Measurements from ENCODE around the gene CACNA1C.

CACNA1C gene

DNA sequence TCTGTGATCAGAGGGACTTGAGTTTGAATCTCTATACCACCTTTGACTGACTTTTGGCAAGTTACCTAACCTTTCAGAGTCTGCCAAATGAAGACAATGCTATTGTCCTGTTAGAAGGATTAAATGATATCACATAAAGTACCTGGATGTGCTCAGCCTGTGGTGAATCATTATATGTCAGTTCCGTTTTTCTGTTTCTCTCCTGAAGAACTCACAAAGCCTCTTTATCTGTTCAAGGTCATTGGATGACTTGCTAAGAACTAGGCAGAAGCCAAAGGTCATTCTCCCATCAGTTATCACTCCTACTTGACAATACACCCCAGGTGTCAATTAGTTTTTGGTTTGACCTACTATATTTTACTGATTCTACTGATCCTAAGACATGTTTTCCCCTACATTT is 174.6 kb downstream of the CACNA1C start:
- Histone ChIP-seq H3K9me3 (ENCODE audit: low read length) (no peaks in the 10 kb centered on the region), H3K27me3 (ENCODE audit: insufficient read depth, low read length) (peaks cover 3% of the 10 kb centered on the region), H3K4me1 (ENCODE audit: insufficient read depth, low read length) (no peaks in the 10 kb centered on the region), H3K36me3 (ENCODE audit: insufficient read depth, low read length) (no peaks in the 10 kb centered on the region), H2AFZ (ENCODE audit: low read depth, low read length) (no peak overlapping the region), H3K4me3 (ENCODE audit: low read length) (no peak overlapping the region)

DNA sequence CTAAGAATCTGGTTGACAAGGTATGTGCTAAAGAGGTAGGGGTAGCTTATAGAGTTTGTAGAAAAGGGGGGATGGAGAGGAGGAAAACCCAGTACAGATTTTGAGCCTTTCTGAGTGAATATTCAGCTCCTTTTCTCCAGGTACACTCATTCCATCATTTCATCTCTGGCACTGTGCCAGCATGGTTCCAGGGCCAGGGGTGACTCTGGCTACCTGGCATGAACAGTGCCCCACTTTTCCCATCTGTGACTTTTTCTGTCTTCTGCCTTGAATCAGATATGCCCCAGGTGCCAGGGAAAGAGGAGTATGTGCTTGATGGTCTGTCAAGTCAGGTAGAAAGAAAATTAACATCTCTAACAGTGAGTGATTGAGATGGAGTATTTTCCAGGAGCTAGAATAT is 175.7 kb downstream of the CACNA1C start:
- H3K4me3 ChIP-seq (ENCODE audit: low read length) = no peak overlapping the region
- no peaks in the 10 kb centered on the region for H3K36me3 ChIP-seq (ENCODE audit: insufficient read depth, low read length)
- H2AFZ ChIP-seq (ENCODE audit: low read depth, low read length) = no peak overlapping the region
- peaks cover 3% of the 10 kb centered on the region for H3K27me3 ChIP-seq (ENCODE audit: insufficient read depth, low read length)
- no peaks in the 10 kb centered on the region for H3K4me1 ChIP-seq (ENCODE audit: insufficient read depth, low read length)
- H3K9me3 ChIP-seq (ENCODE audit: low read length) = no peaks in the 10 kb centered on the region

DNA sequence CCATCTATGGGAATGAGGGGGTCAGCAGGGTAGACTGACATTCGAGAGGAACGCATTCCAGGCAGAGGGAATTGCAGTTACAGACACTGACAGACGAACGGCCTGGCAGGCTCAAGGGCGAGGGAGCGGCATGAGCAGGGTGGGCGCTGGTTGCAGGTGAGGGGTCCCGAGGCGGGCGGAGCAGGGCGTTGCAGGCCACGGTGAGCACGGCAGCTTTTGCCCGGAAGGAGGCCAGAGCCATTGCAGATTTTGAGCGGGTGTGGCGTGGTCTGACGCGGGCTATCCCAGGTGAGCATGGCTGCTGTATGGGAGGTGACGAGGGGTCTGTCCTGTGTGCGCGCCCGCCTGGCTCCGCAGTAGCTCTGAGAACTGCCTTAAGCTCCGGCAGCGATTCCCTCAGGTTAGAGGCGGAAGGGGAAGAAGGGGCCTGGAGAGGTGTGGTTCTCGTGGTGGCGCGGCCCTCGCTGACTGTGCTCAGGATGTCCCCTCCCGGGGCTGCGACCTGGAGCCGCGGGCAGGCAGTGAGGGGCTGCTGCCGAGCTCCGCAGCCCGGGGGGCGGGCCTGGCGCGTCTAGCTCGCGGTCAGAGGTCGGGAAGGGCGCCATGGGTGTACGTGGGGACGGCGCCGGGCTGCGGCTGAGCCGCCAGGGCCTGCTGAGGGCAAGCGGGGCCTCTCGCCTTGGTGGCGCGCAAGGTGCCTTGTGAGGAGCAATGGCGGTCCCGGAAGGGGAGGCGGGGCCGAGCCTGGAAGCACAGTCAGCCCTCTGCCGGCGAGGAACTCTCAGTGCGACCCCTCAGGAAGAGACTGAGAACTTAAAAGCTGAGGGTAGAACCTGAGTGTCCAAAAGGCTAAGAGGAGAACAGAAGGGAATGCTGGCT is 177.1 kb downstream of the CACNA1C start:
- H3K36me3 ChIP-seq (ENCODE audit: insufficient read depth, low read length) = no peaks in the 10 kb centered on the region
- H3K4me3 ChIP-seq (ENCODE audit: low read length) = no peak overlapping the region
- H3K27me3 ChIP-seq (ENCODE audit: insufficient read depth, low read length) = peaks cover 3% of the 10 kb centered on the region
- peaks cover 3% of the 10 kb centered on the region for H3K4me1 ChIP-seq (ENCODE audit: insufficient read depth, low read length)
- H2AFZ ChIP-seq (ENCODE audit: low read depth, low read length) = no peak overlapping the region
- no peaks in the 10 kb centered on the region for H3K9me3 ChIP-seq (ENCODE audit: low read length)

DNA sequence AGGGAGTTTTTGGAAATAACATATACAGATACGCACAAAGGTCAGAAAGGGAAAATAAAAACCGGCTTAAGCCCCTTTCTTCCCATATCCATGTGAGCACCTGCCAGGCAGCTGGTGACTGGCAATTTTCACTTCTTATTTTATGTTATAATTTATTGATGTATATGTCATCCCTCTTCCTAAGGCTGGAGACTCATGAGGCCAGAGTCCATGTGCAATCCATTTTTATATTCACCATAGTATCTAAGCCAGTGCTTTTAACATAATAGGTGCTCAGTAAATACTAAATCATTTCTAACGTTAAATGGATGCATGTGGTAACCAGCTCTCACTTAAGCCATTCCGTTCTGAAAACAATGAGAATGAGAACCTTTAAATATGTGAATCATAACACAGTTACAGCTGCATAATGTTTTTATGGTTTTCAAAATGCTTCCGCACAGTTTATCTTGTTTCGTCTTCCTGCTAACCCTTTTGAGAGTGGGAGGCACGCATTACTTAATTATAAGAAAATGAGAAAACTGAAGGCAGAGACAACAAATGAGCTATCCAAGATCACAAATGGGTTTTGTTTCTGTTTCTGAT is 178.3 kb downstream of the CACNA1C start:
- H3K9me3 ChIP-seq (ENCODE audit: low read length) = no peaks in the 10 kb centered on the region
- H2AFZ ChIP-seq (ENCODE audit: low read depth, low read length) = no peak overlapping the region
- peaks cover 5% of the 10 kb centered on the region for H3K4me1 ChIP-seq (ENCODE audit: insufficient read depth, low read length)
- H3K4me3 ChIP-seq (ENCODE audit: low read length) = no peak overlapping the region
- H3K36me3 ChIP-seq (ENCODE audit: insufficient read depth, low read length) = no peaks in the 10 kb centered on the region
- peaks cover 3% of the 10 kb centered on the region for H3K27me3 ChIP-seq (ENCODE audit: insufficient read depth, low read length)

- Histone ChIP-seq H3K4me3 (ENCODE audit: low read length) (no peak overlapping the region), H3K4me1 (ENCODE audit: insufficient read depth, low read length) (peaks cover 5% of the 10 kb centered on the region), H3K27me3 (ENCODE audit: insufficient read depth, low read length) (peaks cover 3% of the 10 kb centered on the region), H3K9me3 (ENCODE audit: low read length) (no peaks in the 10 kb centered on the region), H3K36me3 (ENCODE audit: insufficient read depth, low read length) (no peaks in the 10 kb centered on the region), H2AFZ (ENCODE audit: low read depth, low read length) (no peak overlapping the region)
These were observed 179.2 kb downstream of the CACNA1C start for GRCh38 chr12:2231956-2232355.

DNA sequence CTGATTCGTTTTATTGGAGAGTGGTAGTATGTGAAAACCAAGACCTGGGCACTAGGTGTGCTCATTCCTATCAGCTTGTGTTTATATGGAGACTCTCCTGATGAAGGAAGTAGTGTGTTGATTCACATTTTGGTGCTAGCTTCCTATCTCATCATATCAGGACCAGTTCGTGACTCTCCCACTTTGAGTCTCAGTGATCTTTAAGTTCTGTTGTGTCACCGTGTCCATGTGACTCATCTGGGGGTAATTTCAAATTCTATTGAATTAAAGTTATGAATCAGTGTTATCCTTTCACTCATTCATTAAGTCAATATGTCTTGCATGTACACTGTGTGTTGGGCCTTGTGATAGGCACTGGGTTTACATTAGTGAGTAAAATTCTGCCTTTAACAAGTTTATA is 180.2 kb downstream of the CACNA1C start:
- peaks cover 5% of the 10 kb centered on the region for H3K4me1 ChIP-seq (ENCODE audit: insufficient read depth, low read length)
- H3K36me3 ChIP-seq (ENCODE audit: insufficient read depth, low read length) = no peaks in the 10 kb centered on the region
- H3K9me3 ChIP-seq (ENCODE audit: low read length) = no peaks in the 10 kb centered on the region
- peaks cover 3% of the 10 kb centered on the region for H3K27me3 ChIP-seq (ENCODE audit: insufficient read depth, low read length)
- no peak overlapping the region for H2AFZ ChIP-seq (ENCODE audit: low read depth, low read length)
- H3K4me3 ChIP-seq (ENCODE audit: low read length) = no peak overlapping the region

DNA sequence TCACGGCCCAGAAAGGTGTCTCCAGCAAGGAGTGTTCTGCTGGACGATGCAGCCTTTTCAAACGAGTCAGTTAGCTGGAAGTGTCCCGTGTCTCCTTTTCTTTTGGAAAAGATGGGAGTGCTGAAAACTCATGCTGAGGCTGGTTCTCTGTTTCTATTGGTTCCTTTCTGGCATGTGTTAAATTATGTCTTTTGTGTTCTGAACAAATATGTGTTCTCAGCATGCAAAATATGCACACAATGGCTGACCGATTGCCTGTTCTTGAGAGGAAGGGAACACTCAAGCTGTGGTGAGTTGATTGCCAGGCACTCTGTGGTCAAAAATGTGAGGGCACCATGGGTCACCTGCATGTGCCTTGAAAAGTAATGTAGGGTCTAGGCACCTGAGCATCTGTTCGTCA is 181.3 kb downstream of the CACNA1C start:
- no peak overlapping the region for H2AFZ ChIP-seq (ENCODE audit: low read depth, low read length)
- peaks cover 4% of the 10 kb centered on the region for H3K27me3 ChIP-seq (ENCODE audit: insufficient read depth, low read length)
- no peaks in the 10 kb centered on the region for H3K36me3 ChIP-seq (ENCODE audit: insufficient read depth, low read length)
- H3K4me1 ChIP-seq (ENCODE audit: insufficient read depth, low read length) = peaks cover 5% of the 10 kb centered on the region
- no peak overlapping the region for H3K4me3 ChIP-seq (ENCODE audit: low read length)
- no peaks in the 10 kb centered on the region for H3K9me3 ChIP-seq (ENCODE audit: low read length)

DNA sequence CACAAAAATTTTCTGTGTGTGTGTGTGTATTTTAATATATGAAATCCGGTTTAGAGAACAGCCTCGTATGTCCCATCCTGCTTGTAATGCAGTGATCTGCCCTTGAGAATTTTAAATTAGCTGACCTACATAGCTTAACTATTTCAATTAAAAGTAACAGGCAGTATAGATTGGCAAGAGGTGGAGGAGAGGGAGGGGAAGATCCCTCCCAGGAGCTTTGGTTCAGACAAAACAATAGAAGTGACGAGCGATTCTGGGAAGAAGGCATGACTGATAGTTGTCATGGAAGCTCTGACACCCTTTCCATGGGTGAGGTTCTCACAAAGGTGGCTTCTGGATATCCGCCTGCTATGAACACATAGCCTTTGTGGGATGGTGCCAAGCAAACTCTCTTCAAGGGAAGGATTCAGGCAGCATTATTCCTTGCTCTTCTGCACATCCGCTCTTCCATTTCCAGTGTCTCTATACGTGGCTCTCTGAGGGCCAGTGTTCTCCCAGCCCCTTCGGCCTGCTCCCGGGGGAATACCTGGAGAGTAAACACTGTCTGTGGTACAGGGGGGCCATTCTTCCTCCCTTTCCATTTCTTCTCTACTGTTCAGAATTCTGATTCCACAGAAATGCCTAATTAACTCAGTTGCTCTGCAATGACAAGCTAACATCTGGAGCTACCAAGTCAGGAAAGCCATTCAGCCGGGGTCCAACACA is 182.0 kb downstream of the CACNA1C start:
- Histone ChIP-seq H3K4me3 (ENCODE audit: low read length) (no peak overlapping the region), H3K27me3 (ENCODE audit: insufficient read depth, low read length) (peaks cover 4% of the 10 kb centered on the region), H3K36me3 (ENCODE audit: insufficient read depth, low read length) (no peaks in the 10 kb centered on the region), H3K4me1 (ENCODE audit: insufficient read depth, low read length) (peaks cover 5% of the 10 kb centered on the region), H3K9me3 (ENCODE audit: low read length) (no peaks in the 10 kb centered on the region), H2AFZ (ENCODE audit: low read depth, low read length) (no peak overlapping the region)

GRCh38 chr12:2236506-2237294 is 183.9 kb downstream of the CACNA1C start:
- Histone ChIP-seq H3K36me3 (ENCODE audit: insufficient read depth, low read length) (no peaks in the 10 kb centered on the region), H3K4me3 (ENCODE audit: low read length) (no peak overlapping the region), H3K4me1 (ENCODE audit: insufficient read depth, low read length) (peaks cover 5% of the 10 kb centered on the region), H3K27me3 (ENCODE audit: insufficient read depth, low read length) (peaks cover 4% of the 10 kb centered on the region), H3K9me3 (ENCODE audit: low read length) (no peaks in the 10 kb centered on the region), H2AFZ (ENCODE audit: low read depth, low read length) (no peak overlapping the region)

DNA sequence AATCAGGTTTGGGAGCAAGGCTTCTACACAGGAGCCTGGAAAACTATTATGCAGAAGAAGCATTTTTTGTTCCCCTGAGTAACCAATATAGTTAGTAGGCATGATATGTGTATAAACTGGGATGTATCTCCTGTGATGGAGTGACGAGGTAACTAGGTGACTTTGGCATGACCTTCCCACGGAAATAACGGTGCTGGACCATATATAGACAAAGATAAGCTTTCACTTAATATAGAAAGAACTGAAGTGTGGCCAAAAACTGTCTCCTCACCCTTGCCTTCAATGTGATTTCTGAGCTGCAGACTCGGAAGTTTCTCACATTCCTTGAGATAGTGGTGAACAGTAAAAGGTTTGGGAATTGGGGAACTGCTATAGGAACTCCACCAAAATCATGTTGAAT is 185.3 kb downstream of the CACNA1C start:
- Histone ChIP-seq H3K36me3 (ENCODE audit: insufficient read depth, low read length) (no peaks in the 10 kb centered on the region), H3K4me1 (ENCODE audit: insufficient read depth, low read length) (peaks cover 5% of the 10 kb centered on the region), H3K27me3 (ENCODE audit: insufficient read depth, low read length) (peaks cover 4% of the 10 kb centered on the region)

GRCh38 chr12:2239381-2239871 is 186.6 kb downstream of the CACNA1C start:
- Histone ChIP-seq H3K36me3 (ENCODE audit: insufficient read depth, low read length) (no peaks in the 10 kb centered on the region), H2AFZ (ENCODE audit: low read depth, low read length) (no peak overlapping the region), H3K27me3 (ENCODE audit: insufficient read depth, low read length) (peaks cover 4% of the 10 kb centered on the region), H3K4me3 (ENCODE audit: low read length) (no peak overlapping the region), H3K4me1 (ENCODE audit: insufficient read depth, low read length) (peaks cover 11% of the 10 kb centered on the region), H3K9me3 (ENCODE audit: low read length) (no peaks in the 10 kb centered on the region)

More for the DNA sequence above, 185.3 kb downstream of the CACNA1C start:
- H2AFZ ChIP-seq (ENCODE audit: low read depth, low read length) = no peak overlapping the region
- H3K9me3 ChIP-seq (ENCODE audit: low read length) = no peaks in the 10 kb centered on the region
- no peak overlapping the region for H3K4me3 ChIP-seq (ENCODE audit: low read length)

- no peak overlapping the region for H3K4me3 ChIP-seq (ENCODE audit: low read length)
- peaks cover 4% of the 10 kb centered on the region for H3K27me3 ChIP-seq (ENCODE audit: insufficient read depth, low read length)
- H3K4me1 ChIP-seq (ENCODE audit: insufficient read depth, low read length) = peaks cover 5% of the 10 kb centered on the region
- no peaks in the 10 kb centered on the region for H3K36me3 ChIP-seq (ENCODE audit: insufficient read depth, low read length)
- H2AFZ ChIP-seq (ENCODE audit: low read depth, low read length) = no peak overlapping the region
- no peaks in the 10 kb centered on the region for H3K9me3 ChIP-seq (ENCODE audit: low read length)
These were observed 187.6 kb downstream of the CACNA1C start for GRCh38 chr12:2240390-2240789.

Data from neuron (in vitro differentiated cells).